HG03442 (cell line): ENCODE results near the gene HMX2.

Experiments used
- ATAC-seq: cut with Tn5 transposase; IDR thresholded peaks from one replicate; pipeline ENCODE4 v1.9.1; 2021; ENCODE audit warnings: mild to moderate bottlenecking, moderate library complexity; ENCODE audit not compliant: unreplicated experiment

Gene HMX2

DNA sequence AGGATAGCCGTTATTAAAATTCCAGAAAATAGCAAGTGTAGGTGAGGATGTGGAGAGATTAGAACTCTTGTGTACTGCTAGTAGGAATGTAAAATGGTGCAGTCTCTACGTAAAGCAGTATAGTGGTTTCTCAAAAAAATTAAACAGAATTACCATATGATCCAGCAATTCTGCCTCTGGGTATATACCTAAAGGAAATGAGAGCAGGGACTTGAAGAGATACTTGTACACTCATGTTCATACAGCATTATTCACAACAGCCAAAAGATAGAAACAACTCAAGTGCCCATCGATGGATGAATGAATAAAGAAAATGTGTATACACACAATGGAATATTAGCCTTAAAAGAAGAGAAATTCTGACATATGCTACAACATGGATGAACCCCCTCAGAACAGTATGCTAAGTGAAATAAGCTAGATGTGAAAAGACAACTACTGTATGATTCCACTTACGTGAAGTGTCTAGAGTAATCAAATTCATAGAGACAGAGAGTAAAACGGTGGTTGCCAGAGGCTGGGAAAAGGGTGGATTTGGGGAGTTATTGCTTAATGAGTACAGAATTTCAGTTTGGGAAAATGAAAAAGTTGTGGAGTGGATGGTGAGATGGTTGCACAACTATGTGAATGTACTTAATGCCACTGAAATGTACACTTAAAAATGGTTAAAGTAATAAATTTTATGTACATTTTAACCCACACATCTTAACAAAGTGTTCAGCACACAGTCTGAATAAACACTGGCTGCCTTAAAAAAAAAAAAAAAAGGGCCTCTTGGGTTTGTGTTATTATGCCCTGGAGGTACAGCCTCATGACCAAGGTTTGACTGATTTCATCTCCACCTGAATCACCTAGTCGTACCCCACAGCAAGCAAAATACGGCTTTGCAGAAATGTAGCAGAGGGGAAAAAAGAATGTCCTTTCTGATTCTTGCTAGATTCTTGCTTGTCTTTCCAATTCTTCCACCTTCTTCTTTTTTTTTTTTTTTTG is 32.5 kb downstream of the HMX2 start:
- no peak for ATAC-seq

DNA sequence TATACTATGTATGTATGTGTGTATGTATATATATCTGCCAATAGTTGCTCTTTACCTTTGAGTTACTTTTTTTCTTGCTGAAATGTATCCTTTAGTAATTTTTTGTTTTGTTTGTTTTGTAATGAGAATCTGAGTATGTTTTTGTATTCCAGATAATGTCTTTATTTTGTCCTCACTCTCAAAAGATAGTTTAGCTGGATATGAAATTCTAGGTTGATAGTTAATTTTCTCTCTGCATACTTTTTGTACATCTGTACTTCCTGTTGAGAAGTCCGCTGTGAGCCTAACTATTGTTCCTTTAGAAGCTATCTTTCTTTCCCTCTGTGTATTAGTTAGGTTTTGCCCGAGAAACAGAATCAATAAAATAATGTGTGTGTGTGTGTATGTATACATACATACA is 35.8 kb downstream of the HMX2 start:
- ATAC-seq = no peak

DNA sequence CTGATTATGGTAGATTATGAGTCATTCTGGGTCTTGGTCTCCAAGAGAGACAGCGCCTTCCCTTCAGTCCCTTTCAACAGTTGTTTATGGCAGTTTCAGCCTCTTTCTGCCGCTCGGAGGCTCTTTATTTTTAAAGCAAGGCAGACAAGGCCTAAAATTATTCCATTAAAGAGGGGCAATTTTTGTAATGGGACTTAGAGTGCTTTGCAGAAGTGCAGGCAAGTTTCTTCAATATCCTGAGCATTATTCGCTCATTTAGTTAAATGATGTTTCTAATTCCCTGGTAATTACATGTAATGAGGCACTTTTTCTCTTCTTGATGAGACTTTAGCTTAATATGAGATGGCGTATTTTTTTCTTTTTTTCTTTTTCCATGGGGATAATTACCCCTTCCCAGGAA is 39.8 kb downstream of the HMX2 start:
- no peak for ATAC-seq

DNA sequence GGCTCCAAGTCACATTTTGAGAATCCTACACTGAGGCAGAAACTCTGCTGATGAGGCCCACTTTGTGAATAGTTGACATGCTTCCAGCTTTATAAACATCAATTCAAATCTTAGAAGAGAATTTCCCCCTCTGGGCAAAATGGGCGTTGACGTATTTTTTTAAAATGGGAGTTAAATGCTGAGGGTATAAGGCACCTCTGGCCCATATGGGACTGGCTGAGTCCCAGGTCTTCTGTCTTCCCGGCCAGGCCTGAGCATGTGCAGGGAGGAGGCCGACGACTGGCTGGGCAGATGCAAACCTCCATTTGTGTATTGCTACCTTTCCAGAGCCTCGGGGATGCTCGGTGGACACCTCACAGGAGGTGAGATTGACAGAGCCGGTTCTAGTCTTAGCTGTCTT is 44.0 kb downstream of the HMX2 start:
- ATAC-seq = no peak

DNA sequence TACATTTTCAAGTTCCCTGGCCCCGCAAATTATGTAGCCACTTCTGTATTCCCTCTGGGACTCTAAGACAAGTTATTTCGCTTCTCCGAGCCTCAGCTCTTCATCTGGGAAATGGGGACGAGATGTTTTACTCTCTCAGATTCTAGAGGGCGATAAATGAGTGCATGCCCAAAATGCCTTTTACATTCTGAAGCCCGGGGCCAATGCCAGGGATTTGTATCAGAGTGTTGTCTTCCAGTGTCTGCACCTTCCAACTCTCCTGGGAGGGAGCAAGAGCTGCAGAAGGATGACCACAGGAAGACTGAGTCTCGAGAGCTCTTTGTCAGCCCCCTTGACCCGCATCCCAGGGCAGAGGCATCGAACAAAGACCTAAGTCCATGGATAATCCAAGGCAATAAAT is 46.1 kb downstream of the HMX2 start:
- ATAC-seq = no peak
